Measurements from ENCODE around the gene C1orf232. TPM values are rescaled to one million over a fixed set of nuclear protein-coding genes. Genes with fewer than 3 reads are reported as not detected.

The C1orf232 gene
- total and polyA plus RNA-seq, 7 donors: not detected

DNA sequence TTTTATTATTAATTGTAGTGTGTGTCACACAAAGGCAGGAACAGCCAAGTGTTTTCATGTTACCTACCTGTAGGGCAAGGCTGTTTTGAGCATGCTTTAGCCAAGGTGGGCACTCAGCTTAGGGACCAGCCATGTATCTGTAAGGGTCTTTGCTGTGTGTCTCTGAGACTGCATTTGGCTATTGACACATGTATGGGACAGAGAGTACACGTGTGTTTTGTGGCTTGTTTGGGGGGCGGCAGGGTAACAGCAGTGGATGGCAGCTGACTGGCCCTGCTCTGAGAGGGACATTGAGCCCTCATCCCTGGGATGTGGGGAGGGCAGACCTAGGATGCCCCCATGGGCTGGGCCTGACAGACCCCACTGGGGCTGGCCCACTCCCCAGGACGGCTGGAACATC is 28.5 kb upstream of the C1orf232 start:
- intact Hi-C loops (cut with DNase I): no loop called here
- TF ChIP-seq, protein P1, sequence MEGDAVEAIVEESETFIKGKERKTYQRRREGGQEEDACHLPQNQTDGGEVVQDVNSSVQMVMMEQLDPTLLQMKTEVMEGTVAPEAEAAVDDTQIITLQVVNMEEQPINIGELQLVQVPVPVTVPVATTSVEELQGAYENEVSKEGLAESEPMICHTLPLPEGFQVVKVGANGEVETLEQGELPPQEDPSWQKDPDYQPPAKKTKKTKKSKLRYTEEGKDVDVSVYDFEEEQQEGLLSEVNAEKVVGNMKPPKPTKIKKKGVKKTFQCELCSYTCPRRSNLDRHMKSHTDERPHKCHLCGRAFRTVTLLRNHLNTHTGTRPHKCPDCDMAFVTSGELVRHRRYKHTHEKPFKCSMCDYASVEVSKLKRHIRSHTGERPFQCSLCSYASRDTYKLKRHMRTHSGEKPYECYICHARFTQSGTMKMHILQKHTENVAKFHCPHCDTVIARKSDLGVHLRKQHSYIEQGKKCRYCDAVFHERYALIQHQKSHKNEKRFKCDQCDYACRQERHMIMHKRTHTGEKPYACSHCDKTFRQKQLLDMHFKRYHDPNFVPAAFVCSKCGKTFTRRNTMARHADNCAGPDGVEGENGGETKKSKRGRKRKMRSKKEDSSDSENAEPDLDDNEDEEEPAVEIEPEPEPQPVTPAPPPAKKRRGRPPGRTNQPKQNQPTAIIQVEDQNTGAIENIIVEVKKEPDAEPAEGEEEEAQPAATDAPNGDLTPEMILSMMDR (IDR thresholded peaks at IDR 0.05): no peak
- H3K36me3 ChIP-seq (ENCODE audit: insufficient read depth in 1 of 2, low read depth in 1 of 2): no peaks in the 10 kb centered on the region
- WGBS, 3 donors: 89 to 91% (median 91%) methylated on average over 3 of the region's 3 CpGs
- no peaks in the 10 kb centered on the region for H3K9me3 ChIP-seq
- no peaks in the 10 kb centered on the region for H3K4me1 ChIP-seq
- ATAC-seq (no peak), DNase-seq (no peak)
- no peak overlapping the region for H3K4me3 ChIP-seq
- H3K27ac ChIP-seq: no peak overlapping the region
- no peaks in the 10 kb centered on the region for H3K27me3 ChIP-seq (ENCODE audit: insufficient read depth in 3 of 3, low read length in 2 of 3)

DNA sequence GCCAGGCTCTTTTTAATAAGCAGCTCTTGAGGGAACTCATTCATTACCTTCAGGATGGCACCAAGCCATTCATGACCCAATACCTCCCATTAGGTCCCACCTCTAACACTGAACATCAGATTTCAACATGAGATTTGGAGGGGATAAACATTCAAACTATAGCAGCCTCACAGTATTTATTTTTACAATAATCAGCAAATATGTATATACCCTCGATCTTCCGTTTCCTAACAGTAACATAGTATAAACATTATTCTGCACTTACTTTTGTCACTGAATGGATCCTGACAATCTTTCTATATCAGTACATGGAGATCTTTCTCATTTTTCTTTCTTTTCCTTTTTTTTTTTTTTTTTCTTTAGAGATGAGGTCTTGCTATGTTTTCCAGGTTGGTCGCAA is 27.0 kb upstream of the C1orf232 start:
- H3K9me3 ChIP-seq: no peaks in the 10 kb centered on the region
- no peaks in the 10 kb centered on the region for H3K36me3 ChIP-seq (ENCODE audit: insufficient read depth in 1 of 2, low read depth in 1 of 2)
- intact Hi-C loops (cut with DNase I): no loop called here
- TF ChIP-seq, protein P1 (IDR thresholded peaks at IDR 0.05): no peak
- no peak overlapping the region for H3K4me3 ChIP-seq
- WGBS, 3 donors: 62 to 90% (median 90%) methylated on average over 3 of the region's 3 CpGs
- ATAC-seq (no peak), DNase-seq (no peak)
- no peaks in the 10 kb centered on the region for H3K4me1 ChIP-seq
- H3K27ac ChIP-seq: no peak overlapping the region
- H3K27me3 ChIP-seq (ENCODE audit: insufficient read depth in 3 of 3, low read length in 2 of 3): no peaks in the 10 kb centered on the region

DNA sequence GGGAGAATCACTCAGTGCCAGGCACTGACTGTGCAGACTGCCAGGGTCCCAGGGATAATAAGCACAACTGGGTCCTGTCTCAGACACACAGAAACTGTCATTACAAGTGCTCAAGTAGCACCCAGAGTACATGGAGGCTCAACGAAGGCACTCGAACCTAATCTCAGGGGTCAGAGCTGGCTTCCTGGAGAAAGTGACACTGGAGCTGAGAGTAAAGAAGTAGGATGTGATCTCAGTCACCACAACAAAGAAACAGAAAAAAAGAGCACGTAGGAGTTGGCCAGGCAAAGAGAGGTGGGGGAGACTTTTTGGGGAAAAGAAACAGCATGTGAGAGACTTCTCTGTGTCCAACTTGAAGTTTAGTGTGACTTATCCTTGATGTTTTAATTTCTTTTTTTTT is 23.0 kb upstream of the C1orf232 start:
- intact Hi-C loops (cut with DNase I): no loop called here
- TF ChIP-seq, protein P1 (IDR thresholded peaks at IDR 0.05): no peak
- no peak overlapping the region for H3K27ac ChIP-seq
- peaks cover 0 to 32% of the 10 kb centered on the region in 2 donors for H3K36me3 ChIP-seq (ENCODE audit: insufficient read depth in 1 of 2, low read depth in 1 of 2)
- no peak for ATAC-seq
- no peaks in the 10 kb centered on the region for H3K27me3 ChIP-seq (ENCODE audit: insufficient read depth in 3 of 3, low read length in 2 of 3)
- H3K4me1 ChIP-seq: no peaks in the 10 kb centered on the region
- no peak for DNase-seq
- 44 to 53% (median 46%) methylated on average over 3 of the region's 3 CpGs for WGBS, 3 donors
- H3K9me3 ChIP-seq: no peaks in the 10 kb centered on the region
- no peak overlapping the region for H3K4me3 ChIP-seq

DNA sequence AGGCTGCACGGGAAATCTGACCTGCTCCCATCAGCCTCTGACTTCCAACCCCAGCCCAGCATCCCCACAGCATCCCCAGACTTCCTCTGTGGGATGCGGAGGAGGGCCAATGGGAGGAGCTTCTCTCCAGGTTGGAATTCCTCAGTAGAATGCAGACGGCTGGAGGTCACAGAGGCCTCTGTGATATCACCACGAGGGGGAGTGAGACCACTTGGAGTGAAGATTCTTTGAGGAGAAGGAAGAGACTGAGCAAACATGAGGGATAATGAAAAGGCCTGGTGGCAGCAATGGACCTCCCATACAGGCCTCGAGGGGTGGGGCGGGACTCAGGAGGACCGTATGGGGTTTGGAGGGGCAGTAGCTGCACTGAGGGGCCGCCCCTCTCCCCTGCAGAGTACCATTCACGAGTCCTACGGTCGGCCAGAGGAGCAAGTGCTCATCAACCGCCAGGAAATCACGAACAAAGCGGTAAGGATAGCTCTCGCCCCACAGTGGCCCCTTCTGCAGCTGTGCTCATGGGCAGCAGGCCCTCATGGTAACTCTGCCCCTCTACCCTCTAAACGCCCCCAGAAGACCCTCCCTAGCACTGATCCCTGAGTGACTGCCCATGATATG is 21.7 kb upstream of the C1orf232 start, which contains the start of gene CATSPER4:
Gene CATSPER4, plus strand, starts transcription at position 230 of the 615 bp plus-strand sequence. Its CDS starts 26 bp downstream, at position 256.
- peak; percentile 32 to 68 (median 48) for ATAC-seq
- 45 to 52% (median 46%) methylated on average over 11 to 16 of the region's 16 CpGs for WGBS, 3 donors

More for the DNA sequence above, 21.7 kb upstream of the C1orf232 start, which contains the start of gene CATSPER4:
- H3K27me3 ChIP-seq (ENCODE audit: insufficient read depth in 3 of 3, low read length in 2 of 3): no peaks in the 10 kb centered on the region
- peaks cover 0 to 44% of the 10 kb centered on the region in 2 donors for H3K36me3 ChIP-seq (ENCODE audit: insufficient read depth in 1 of 2, low read depth in 1 of 2)
- no peaks in the 10 kb centered on the region for H3K4me1 ChIP-seq
- DNase-seq: no peak
- H3K4me3 ChIP-seq: no peak within 1 kb of the TSS
- TF ChIP-seq, protein P1 (IDR thresholded peaks at IDR 0.05): peak; percentile 25
- no peaks in the 10 kb centered on the region for H3K9me3 ChIP-seq
- intact Hi-C loops (cut with DNase I): no loop called here
- no peak within 1 kb of the TSS for H3K27ac ChIP-seq
